HK-2 (cell line): ENCODE data around the gene RAMP3.
"Not testable (repeated sequence)": the region's sequence is repeated elsewhere in the genome, so short reads cannot be mapped to it uniquely, and the experiment has no call there.

Source experiments
- DNase-seq: peaks from one replicate; pipeline ENCODE4 v3.0.0-alpha.2; 2018; ENCODE audit not compliant: unreplicated experiment

RAMP3 gene, protein sequence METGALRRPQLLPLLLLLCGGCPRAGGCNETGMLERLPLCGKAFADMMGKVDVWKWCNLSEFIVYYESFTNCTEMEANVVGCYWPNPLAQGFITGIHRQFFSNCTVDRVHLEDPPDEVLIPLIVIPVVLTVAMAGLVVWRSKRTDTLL

DNA sequence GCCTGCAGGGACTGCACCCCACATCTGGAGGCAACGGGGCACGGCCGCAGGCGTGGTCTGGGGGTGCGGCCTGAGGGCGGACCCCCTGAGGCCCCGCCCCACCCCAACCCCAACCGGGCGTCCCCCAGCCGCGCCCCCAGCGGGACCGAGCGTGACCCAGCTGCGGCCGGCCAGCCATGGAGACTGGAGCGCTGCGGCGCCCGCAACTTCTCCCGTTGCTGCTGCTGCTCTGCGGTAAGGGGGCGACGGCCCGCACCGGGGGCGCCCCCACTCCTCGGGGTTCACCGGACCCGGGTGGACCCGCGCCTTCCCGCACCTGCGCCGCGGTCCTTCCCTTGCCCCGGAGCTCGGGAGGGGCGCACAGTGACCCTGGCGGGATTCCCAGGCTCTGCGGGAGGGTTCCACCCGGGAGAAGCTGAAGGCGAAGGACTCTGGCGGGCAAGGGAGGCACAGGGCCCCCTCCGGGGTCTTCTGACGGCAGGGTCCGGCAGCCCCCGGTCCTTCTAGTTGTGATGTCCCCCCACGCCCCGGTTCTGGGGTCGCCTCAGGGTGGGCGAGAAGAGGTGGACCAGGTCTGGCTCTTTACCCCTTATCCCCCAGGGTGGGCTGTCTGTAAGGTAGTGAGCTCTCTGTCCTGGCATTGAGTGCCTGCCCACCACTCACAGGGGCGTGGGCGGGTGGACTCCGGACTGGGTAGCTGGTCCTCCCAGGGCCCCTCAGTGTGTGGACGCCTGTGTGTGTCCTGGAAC, at the start of gene RAMP3:
RAMP3 (plus strand) TSS at position 139 of the 749 bp plus-strand sequence; CDS start at position 177, 38 bp downstream.
- no peak for DNase-seq

DNA sequence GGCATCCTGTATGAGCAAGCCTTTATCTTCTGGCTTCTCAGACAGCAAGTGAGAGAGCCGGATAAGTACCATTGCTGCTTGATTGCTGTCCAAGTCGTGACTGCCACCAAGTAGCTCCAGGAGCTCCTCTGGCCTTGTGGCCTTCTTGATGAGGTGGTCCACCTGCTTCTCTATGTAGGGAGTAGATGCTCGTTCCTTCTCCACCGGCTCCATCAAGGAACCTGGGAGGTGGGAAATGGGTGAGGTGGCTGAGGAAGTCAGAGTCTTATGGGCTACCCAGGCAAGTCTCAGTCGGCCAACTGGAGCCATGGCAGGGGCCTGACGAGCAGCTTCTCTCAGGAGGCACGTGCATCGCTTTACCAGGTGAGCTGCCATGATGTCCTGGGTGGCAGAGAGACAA, 48.7 kb upstream of the RAMP3 start:
- no peak for DNase-seq

DNA sequence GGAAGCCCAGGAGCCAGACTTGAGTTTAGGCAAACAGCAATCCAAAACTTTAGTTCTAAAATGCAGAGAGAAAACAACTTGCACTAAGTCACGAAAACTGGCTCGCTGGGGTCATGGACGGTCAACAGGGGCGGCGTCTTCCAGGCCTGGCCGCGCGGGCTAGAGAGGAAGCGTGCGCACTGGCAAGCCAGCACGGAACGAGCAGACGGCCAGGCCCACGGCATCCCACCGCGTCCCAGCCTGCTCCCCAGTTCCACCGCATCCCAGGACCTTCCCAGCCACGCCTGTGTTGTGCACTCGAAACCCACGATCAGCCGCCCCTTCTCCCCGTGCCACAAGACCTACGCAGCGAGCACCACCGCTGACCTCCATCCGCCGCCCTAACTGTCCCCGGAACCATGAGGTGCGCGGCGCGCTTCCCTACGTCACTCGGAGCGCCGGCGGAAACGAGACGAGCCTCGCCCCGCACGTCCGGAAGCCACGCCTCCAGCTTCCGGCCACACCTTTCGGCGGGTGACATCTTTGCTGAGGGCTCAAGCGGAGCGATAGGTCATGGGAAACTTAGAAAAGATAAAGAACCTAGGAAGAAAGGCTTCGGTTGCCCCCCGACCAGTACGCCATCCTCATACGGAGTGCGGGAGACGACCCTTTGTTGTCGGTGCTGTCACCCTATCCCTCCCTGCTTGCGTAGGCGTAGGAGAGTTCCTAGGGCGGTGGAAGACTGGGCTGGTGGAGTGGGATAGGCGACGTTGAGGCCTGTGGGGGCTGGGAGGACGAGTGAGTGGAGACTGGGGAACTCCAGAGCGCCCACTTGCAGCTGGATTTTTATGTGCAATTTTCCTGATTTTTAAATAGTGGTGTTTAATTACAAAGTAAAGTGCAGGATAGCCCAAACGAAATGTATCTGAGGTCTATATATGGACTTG, 46.0 kb upstream of the RAMP3 start, which contains the start of gene TBRG4:
TBRG4 (minus strand) TSS at position 400 of the 926 bp plus-strand sequence. CDS start 2,460 bp downstream, outside the sequence.
- peak; percentile 94 for DNase-seq

DNA sequence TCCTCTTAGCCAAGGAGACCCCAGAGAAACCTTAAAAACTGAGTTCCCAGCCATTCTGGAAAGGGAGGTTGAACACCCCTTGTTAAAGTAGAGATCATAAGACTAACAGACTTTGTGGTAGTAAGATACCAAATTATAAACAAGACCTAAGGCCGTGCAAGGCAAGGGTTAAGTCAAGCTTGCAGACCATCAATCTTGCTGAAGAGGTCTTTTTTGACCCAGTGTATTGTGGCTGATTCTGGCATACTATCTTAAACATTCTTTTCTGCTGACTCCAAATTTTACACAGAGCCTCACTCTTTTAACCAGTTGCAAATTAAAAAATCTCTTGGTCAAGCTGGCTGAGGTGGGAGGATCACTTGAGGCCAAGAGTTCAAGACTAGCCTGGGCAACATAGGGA, 44.9 kb upstream of the RAMP3 start:
- DNase-seq = no peak

DNA sequence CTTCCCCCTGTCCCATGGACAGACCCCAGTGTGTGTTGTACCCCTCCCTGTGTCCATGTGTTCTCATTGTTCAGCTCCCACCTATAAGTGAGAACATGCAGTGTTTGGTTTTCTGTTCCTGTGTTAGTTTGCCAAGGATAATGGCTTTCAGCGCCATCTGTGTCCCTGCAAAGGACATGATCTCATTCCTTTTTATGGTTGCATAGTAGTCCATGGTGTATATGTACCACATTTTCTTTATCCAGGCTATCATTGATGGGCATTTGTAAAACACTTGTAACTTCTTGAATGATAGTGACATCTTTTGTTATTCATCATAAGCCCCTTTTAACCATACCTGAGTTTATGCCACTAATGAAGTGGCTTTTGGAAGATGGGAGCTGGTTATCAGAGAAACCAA, 43.3 kb upstream of the RAMP3 start:
- not testable (repeated sequence) for DNase-seq

DNA sequence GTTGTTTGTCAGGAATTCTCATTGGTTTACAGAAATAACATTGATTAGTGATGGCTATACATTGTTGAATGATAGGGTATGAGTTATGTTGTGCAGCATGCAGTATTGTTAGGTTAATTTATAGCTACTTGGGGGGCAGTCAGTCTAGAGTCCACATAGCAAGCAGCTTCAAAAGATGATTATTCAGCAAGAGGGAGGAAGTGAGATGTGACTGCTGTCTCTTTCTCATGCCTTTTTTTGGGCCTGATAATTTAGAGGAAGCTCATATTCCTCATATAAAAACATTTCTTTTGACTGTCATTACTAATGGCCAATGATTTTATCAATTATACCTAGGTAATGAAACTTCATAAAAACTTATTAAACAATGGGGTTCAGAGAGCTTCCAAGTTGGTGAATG, 42.7 kb upstream of the RAMP3 start:
- DNase-seq = no peak

DNA sequence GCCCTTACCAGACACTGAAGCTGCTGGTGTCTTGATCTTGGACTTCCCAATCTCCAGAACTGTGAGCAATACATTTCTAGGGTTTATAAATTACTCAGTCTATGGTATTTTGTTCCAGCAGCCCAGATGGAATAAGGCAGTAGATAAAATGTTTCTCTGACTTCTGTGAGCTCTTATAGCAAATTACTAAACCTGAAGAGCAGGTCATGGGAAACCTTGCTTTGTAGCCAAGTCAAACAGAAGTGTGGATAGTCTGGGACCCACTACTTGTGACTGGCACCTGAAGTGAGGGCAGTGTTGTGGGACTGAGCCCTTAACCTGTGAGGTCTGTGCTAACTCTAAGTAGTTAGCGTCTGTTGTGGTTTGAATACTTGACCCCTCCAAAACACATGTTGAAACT, 41.5 kb upstream of the RAMP3 start:
- DNase-seq = no peak

DNA sequence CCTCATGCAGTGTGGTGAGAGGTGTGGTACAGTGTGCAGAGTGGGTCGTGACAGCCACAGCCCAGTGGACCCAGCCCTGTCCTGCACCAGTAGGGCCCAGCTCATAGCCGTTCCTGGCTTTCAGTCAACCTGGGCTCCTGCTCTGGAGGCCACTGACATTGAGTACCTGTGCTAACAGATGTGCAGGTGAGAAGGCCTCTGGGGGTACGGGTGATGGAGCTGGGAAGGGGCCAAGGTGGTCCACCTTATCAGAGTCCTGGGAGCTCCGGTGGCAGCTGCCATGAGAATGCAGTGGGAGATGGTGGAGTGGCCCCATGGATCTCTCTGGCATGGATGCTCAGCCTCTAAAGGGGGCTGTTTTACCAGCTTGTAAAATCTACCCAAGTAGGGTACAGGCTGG, 40.0 kb upstream of the RAMP3 start:
- DNase-seq = no peak

DNA sequence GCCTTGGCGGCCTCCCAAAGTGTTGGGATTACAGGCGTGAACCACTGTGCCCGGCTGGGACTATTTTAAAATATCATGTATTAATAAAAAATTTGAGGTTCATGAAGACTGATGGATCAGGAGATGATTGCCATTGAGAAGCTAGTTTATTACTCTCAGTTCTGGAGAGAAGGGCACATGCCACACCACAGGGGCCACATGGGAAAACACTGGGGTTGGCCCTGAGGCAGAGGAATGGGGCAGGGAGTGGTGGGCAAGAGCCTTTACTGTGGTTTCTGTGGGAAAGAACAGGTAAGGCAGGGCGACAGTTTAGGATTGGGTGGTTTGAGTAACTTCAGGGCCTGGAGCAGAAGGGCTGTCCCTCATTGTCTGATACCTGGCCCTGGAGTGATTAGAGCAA, 39.3 kb upstream of the RAMP3 start:
- no peak for DNase-seq

DNA sequence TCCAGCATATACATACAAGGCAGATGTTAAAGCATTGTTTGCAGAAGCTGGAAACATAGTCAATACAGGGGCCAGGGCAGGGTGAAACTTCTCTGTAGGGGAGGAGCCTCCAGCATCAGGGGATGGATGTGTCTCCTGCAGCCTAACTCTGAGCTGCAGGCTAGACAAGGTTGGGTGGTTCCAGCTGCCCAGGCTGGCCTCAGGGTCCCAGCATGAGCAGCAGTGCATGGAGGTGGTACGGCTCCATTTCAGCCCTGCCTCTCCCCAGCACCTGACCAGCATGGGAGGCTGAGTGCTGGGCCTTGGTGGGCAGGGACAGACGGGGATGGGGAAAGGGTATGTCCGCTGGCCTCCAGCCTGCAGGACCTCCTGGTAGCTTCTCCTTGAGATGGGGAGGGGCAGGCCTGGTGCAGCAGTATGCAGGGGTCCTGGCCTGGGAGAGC, 38.7 kb upstream of the RAMP3 start:
- no peak for DNase-seq

DNA sequence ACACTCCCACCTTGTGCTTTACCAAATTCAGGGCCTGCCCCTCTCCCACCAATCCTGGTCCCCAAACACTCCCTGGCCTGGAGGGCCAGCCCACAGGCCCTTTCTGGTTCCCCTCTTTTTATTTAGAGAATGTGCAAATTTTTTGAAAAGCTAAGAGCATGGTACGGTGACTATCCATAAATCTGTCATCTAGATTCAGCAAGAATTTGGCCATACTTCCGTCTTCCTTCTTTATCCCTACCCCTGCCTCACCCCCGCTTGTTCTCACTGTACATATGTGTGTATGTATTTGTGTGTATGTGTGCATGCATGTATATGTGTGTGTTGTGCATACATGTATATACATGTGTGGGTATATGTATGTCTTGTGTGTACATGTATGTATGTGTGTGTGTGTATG, 38.0 kb upstream of the RAMP3 start:
- DNase-seq = no peak

DNA sequence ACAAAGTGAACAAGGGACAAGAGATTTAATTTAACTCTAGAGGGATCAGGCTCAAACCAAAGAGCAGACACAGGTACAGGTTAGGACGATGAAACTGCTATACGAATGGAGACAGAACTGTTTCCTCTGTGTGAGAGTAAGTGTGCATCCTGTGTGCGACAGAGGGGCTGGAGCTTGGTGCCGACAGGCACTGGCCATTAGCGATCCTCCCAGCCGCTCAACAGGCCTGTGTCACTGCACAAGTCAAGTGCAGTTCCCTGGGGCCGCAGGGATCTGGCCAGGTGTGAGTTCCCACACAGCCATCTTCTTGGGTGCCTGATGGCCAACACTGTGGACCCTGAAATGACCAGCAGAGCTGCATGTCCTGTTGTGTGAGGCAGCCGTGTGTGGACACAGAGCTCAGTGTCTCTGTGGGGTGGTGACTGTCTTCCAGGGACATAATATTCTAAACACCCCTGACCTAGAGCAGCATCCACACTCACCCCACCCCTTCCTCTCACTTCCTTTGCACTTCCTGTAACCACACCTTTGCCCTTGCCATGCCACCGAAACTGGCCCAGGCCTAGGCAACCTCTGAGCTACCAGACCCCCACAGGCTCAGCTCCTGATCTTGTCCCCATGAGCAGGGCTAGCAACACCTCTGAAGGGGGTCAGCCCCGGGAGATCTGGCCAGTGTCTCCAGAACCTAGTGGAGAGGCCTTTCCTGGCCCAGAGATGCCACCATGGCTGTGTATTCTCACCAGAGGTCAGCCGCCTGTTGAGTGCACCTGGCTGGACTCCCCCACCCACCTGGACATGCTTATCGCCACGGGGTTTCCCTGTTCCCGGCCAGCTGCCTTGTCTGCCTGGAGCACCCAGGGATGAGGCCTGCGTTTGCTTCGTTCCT, 34.4 kb upstream of the RAMP3 start:
- no peak for DNase-seq

DNA sequence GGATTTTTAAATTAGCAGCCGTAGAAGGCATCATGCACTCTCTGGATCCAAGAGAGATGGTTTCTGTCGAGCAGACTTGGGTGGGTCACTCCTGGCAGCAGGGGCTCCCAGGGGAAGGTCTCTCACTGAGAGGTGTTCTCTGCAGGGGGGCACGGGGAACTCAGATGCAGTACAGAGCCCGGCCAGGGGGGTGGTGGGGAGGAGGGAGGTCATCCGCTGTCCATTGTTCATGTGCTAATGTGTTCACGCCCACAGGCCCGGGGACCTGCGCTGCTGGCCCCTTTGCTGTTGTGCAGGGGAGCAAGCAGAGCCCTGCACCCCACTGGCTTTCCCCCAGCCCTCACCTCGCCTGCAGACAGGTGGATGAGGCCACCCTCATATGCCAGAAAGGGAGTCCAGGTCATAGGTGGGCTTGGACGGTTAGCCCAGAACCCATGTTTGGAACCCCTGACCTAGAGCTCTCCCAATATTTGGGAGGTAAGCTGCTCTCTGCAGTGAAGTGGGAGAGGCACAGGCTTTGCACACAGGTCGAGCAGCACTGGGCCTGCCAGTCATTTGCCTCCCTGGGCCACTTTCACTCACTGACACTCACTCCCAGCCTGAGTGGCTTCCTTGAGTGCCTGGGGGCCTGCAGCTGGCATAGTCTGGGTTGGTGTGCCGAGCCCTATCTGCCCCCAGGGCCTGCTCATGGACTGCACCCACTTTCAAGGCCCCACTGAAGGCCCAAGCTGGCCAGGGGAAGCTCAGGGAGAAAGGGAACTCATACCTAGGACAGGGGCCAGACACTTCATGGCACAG, 33.5 kb upstream of the RAMP3 start:
- DNase-seq = no peak

DNA sequence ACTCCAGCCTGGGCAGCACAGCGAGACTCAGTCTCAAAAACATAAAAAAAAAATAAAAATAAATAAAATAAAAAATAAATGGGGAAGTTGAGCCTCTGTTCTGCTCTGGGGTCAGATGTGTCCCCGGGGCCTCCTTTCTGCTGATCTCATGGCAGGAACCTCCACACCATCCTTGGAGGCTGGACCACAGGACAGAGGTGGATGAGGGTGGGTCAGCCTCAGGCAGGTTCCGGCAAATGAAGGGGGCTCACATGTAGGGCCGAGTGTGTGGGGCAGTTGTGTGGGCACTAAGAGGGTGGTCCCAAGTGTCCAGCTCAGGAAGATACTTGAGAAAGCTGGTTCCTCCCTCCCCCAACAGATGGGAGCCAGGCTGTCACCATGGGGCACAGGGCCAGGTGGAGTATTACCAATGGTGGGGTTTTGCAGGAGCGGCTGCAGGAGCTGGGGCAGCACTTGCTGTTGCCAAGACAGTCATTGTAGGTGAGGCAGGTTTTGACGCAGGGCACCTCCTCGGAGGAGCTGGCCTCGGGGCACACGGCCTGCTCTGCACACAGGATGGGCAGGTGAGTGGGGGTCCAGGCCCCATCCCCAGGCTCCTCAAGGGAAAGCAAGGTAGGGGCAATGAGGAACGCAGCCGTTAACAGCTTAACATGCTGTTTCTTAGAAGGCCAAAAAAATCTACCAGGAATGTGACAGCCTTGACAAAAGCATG, 32.2 kb upstream of the RAMP3 start:
- DNase-seq = no peak

DNA sequence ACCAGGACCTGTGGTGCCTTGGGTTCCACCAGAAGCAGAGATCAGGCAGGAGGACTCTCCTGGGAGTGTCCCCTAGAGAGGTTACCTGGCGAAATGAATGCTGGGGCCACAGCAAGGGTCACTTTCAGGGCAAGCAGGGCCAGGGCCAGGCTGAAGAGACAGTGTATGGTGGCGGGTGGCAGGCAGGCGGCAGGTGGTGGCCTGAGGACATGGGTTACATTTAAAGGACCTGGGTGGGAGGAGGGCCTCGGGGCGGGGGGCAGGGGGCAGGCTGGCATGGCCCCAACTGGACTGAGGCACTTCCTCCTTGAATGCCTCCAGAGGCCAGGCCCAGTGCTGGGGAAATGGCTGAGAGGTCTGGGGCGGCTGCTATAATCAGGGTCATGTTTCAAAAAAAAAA, 31.4 kb upstream of the RAMP3 start:
- no peak for DNase-seq

DNA sequence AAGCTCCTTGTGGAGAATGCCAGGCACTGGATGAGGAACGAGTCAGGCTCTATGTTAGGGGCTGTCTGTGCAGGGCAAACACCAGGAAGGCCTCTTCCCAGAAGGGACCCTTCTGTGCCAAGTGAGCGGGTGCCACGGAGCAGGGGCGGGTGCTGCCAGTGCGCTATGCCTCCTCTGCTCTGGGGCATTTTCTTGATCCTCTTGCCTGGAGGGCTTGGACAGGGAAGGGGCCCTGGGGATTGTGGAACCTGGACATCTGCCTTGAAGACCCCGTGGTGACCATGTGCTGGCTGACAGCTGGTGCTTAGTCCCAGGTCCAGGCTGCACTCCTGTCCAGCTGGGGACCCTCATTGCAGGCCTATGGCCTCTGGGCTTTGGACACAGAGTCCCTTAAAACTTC, 30.7 kb upstream of the RAMP3 start:
- DNase-seq = no peak

DNA sequence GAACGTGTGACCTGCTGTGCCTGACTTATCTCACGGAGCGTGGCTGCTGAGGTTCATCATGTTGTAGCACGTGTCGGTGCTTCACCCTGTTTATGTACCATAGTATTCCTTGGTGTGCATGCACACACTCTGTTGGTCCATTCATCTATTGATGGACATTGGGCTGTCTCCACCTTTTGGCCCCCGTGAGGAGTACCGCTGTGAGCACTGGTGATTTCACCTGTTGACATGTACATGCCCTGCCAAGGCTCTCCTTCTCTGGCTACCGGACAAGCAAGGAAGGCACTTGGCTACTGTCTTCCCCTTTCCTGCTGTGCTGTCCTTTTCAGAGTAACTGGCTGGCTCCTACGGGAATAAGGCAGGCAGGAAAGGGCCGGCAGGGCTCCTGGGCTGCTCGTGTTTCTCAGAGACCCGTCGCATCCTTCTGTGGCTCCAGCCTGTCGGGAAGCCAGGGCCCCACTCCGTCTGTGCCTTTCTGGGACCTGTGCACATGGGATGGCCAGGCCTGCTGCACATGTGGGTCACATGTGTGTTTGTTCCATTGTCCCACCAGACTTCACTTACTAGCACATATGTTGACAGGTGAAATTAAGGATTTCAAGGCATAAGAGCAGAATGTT, 28.3 kb upstream of the RAMP3 start:
- DNase-seq = no peak

DNA sequence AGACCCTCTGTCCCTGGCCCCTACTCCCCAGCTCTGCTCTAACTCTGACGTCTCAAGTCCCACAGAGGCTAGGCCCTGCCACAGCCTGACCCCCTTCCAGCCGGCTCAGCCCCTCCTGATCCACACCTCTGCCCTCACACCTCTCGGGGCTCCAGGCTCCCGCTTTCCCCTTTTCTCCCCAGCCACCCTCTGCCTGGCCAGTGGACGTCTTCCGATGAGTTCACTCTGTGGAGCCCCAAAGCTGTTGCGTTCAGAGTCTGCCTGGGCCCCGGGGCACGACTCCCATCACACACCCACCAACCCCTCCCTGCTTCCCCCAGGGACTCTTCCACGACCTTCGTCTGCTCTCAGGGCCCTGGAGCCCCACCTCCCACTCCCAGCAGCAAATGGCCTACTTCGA, 27.7 kb upstream of the RAMP3 start:
- DNase-seq = no peak

DNA sequence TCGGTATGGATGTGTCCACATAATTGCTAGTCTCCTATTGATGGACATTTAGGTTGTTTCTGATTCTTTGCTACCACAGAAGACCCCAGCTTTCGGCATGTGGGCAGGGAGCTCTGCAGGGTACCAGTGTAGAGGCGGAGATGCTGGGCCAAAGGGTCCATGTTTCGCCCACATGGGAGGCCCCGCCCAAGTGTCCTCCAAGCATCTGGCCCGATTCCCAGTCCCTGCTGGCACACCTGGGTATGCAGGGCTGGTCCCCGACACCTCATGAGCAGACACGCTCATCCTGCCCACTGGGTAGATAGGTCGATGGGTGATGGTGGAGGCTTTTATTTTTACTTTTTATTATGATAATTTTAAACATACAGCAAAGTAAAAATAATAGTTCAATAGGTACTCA, 26.7 kb upstream of the RAMP3 start:
- no peak for DNase-seq

DNA sequence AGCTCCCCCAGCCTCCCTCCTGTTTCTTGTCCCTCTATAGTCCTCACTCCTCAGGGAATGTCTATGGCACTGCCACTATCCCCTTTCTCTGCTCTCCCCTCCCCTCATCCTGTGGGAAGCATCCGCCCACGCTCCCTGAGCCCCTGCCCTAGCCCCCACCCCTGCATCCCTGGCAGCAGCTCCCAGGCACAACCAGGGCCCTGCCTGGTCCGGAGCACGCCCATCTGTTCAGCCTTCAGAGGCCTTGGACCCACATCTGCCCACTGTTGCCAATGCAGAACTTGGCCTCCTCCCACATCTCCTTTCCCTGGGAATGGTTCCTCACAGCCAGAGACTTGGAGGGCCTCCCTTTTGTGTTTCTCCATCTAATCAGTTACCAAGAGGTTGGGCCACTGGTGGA, 25.7 kb upstream of the RAMP3 start:
- DNase-seq = no peak
